Gastroesophageal sphincter (tissue), 4 donors: ENCODE results near the gene UCN3. TPM values are rescaled to one million over a fixed set of nuclear protein-coding genes. Genes with fewer than 3 reads are reported as not detected.

ENCODE experiments used
- ATAC-seq: fragments of 150-250 bp; one replicate; pipeline ENCODE4 v1.9.1; 2016; ENCODE audit warnings: mild to moderate bottlenecking, moderate library complexity
- H3K27ac ChIP-seq, 4 donors: fragments of 200-600 bp; sonication (generic) in 3 of 4; 1 replicate in 3 of 4; 2 replicates in 1 of 4; pipeline ENCODE4 v1.5.1; 2016 to 2019
- H3K27me3 ChIP-seq: fragments of 200-600 bp; sonication (generic); one replicate; pipeline ENCODE4 v1.5.1; 2019
- H3K36me3 ChIP-seq, 2 donors: fragments of 200-600 bp; sonication (generic); one replicate each; pipeline ENCODE4 v1.5.1; 2019; ENCODE audit warnings: control low read depth in 1 of 2
- H3K4me1 ChIP-seq, 3 donors: fragments of 200-600 bp; sonication (generic); 1 replicate in 2 of 3; 2 replicates in 1 of 3; pipeline ENCODE4 v1.5.1; 2016 to 2019; ENCODE audit warnings: control low read depth in 2 of 3
- H3K4me3 ChIP-seq, 2 donors: fragments of 200-600 bp; sonication (generic); one replicate each; pipeline ENCODE4 v1.5.1; 2019; ENCODE audit warnings: mild to moderate bottlenecking in 1 of 2, moderate library complexity in 1 of 2
- H3K9me3 ChIP-seq, 3 donors: fragments of 200-600 bp; sonication (generic); one replicate each; pipeline ENCODE4 v1.5.1; 2017 to 2019; ENCODE audit warnings: control low read depth in 2 of 3
- EP300 ChIP-seq: sonication (generic); formaldehyde crosslinking; IDR thresholded peaks from one replicate; pipeline ENCODE4 v1.6.1; 2017; ENCODE audit warnings: antibody characterized with exemption, mild to moderate bottlenecking
- POLR2A ChIP-seq, 2 donors: fragments of 450-650 bp; IDR thresholded peaks; one replicate each; pipeline ENCODE4 v1.6.1; 2017; ENCODE audit warnings: antibody characterized with exemption in 2 of 2, mild to moderate bottlenecking in 2 of 2, moderate library complexity in 1 of 2
- POLR2AphosphoS5 ChIP-seq: sonication (generic); formaldehyde crosslinking; IDR thresholded peaks from one replicate; pipeline ENCODE4 v1.6.1; 2017; ENCODE audit warnings: antibody characterized with exemption
- WGBS, 2 donors: methylation state at CpG; one replicate each; pipeline ENCODE4 v1.1.5; 2018; ENCODE audit warnings: low coverage in 1 of 2; 5-methylcytosine and 5-hydroxymethylcytosine counted together
- total RNA-seq, 4 donors: library from RNA; depleted of rRNA; stranded (reverse); fragments of >200 nt; gene quantifications; one replicate each; pipeline ENCODE4 v1.1.0, GENCODE V29; 2016
- TF ChIP-seq, protein P1 (sequence below), 4 experiments: fragments of 200-600 bp in 2 of 4; fragments of 450-650 bp in 2 of 4; sonication (generic) in 1 of 4; IDR thresholded peaks; one replicate each; pipeline ENCODE4 v1.5.1; 2017 to 2019; ENCODE audit warnings: antibody characterized with exemption in 4 of 4, mild to moderate bottlenecking in 2 of 4, moderate library complexity in 2 of 4

The UCN3 gene
- total RNA-seq, 4 donors from 2014 or later: not detected

DNA sequence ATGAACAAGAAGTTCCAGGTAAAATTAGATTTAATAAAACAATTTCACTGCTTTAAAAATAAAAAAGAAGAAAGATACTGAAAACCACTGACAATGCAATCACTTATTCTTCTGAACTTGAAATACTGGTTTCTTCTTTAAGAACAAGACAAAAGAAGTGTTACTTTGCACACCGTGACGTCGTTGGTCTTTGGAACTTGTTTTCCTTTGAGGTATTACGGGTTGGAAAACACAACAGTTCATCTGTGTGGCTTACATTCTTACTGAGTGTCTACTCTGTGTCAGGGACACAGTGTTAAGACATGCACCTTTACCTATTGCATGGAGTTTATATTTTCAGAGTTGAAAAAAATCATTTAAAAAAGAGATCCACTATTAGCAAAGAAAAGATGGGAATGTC lies 41.3 kb upstream of the UCN3 start:
- Histone ChIP-seq H3K27me3 (no peaks in the 10 kb centered on the region), H3K27ac (no peak overlapping the region), H3K4me1 (no peaks in the 10 kb centered on the region), H3K36me3 (no peaks in the 10 kb centered on the region), H3K9me3 (no peaks in the 10 kb centered on the region), H3K4me3 (no peak overlapping the region)
- WGBS, 2 donors: 83 to 84% methylated on average over 4 of the region's 4 CpGs
- TF ChIP-seq POLR2A (IDR thresholded peaks at IDR 0.05) (no peak), POLR2AphosphoS5 (no peak), EP300 (no peak)
- TF ChIP-seq, protein P1, sequence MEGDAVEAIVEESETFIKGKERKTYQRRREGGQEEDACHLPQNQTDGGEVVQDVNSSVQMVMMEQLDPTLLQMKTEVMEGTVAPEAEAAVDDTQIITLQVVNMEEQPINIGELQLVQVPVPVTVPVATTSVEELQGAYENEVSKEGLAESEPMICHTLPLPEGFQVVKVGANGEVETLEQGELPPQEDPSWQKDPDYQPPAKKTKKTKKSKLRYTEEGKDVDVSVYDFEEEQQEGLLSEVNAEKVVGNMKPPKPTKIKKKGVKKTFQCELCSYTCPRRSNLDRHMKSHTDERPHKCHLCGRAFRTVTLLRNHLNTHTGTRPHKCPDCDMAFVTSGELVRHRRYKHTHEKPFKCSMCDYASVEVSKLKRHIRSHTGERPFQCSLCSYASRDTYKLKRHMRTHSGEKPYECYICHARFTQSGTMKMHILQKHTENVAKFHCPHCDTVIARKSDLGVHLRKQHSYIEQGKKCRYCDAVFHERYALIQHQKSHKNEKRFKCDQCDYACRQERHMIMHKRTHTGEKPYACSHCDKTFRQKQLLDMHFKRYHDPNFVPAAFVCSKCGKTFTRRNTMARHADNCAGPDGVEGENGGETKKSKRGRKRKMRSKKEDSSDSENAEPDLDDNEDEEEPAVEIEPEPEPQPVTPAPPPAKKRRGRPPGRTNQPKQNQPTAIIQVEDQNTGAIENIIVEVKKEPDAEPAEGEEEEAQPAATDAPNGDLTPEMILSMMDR (IDR thresholded peaks at IDR 0.05): no peak
- no peak for ATAC-seq

DNA sequence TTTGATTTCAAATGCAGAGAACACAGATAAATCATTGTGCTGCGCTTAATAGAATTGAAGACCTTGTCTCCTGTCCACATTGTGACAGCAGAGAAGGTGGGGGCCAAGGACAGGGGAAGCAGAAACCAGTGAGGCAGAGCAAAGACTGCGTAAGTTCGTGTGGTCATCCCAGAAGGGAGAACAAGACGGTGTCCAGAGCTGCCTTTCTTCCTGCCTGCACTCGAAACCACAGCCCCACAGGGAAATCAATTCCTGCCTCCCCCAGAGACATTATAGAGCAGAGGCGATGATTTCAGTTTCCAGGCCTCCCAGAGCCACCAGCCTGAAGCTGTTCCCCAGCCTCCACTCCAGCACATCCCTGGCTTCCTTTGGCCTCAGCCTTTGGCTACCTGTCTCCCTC lies 39.7 kb upstream of the UCN3 start:
- H3K27ac ChIP-seq: no peak overlapping the region
- 71 to 83% methylated on average over 1 to 6 of the region's 6 CpGs for WGBS, 2 donors
- no peak for TF ChIP-seq POLR2AphosphoS5
- no peak for TF ChIP-seq EP300
- TF ChIP-seq, protein P1 (IDR thresholded peaks at IDR 0.05): no peak
- no peak for TF ChIP-seq POLR2A (IDR thresholded peaks at IDR 0.05)
- no peak overlapping the region for H3K4me3 ChIP-seq
- H3K4me1 ChIP-seq: no peaks in the 10 kb centered on the region
- H3K9me3 ChIP-seq: no peaks in the 10 kb centered on the region
- no peaks in the 10 kb centered on the region for H3K27me3 ChIP-seq
- no peaks in the 10 kb centered on the region for H3K36me3 ChIP-seq
- ATAC-seq: no peak

DNA sequence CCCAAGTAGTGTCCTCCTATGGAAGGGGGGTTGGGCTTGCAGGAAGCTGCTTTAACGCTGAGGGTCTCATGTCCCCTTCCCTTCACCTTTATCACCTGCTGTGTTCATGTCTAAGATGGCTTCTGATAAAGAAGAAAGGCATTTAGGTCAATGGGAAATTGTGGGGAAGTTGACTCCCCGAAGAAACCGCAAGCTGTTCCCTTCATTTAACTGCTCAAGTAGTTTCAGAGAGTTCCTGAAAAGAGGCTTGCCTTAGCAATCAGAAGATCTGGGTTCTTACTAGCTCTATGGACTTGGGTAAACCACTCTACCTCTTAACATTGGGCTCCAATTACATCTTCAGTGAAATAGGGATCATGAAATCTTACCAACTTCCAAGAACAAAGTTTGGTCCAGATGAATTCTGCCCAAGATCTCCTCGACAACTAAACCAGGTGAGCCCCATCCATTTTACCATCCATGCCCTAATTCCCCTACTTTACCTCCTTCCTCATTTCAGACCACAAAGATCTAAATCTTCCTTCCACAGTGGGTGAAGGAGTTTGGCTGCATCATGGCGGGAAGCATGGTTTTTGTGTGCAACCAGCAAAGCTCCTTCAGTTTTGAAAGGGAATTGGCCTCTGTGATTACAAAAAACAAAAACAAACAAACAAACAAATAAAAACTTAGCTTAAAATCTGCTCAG lies 30.4 kb upstream of the UCN3 start:
- Histone ChIP-seq H3K9me3 (no peaks in the 10 kb centered on the region), H3K4me3 (no peak overlapping the region), H3K27me3 (peaks cover 11% of the 10 kb centered on the region), H3K36me3 (no peaks in the 10 kb centered on the region), H3K4me1 (no peaks in the 10 kb centered on the region), H3K27ac (no peak overlapping the region)
- no peak for TF ChIP-seq EP300
- TF ChIP-seq, protein P1 (IDR thresholded peaks at IDR 0.05): no peak
- TF ChIP-seq POLR2A (IDR thresholded peaks at IDR 0.05): no peak
- no peak for TF ChIP-seq POLR2AphosphoS5
- 73 to 75% methylated on average over 3 to 4 of the region's 5 CpGs for WGBS, 2 donors
- ATAC-seq: no peak

DNA sequence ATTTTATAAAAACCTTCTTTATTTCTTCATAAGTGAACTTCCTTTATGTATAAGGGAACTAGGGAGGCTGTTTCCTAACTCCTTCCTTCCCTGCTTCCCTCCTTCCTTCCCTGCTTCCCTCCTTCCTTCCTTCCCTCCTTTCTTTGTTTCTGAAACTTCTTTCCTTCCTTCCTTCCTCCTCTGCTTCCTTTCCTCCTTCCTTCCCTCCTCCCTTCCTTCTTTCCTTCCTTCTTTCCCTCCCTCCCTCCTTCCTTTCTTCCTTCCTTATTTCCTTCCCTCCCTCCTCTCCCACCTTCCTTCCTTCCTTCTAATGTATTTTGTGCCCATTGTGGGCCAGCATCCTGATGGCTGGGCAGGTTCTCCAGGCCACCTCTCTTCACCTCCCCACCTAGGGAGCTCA lies 26.8 kb upstream of the UCN3 start:
- ATAC-seq: no peak
- Histone ChIP-seq H3K27me3 (peaks cover 11% of the 10 kb centered on the region), H3K36me3 (no peaks in the 10 kb centered on the region), H3K4me3 (no peak overlapping the region), H3K4me1 (no peaks in the 10 kb centered on the region), H3K27ac (no peak overlapping the region), H3K9me3 (no peaks in the 10 kb centered on the region)
- TF ChIP-seq POLR2A (IDR thresholded peaks at IDR 0.05) (no peak), POLR2AphosphoS5 (no peak), EP300 (no peak)
- TF ChIP-seq, protein P1 (IDR thresholded peaks at IDR 0.05): no peak

DNA sequence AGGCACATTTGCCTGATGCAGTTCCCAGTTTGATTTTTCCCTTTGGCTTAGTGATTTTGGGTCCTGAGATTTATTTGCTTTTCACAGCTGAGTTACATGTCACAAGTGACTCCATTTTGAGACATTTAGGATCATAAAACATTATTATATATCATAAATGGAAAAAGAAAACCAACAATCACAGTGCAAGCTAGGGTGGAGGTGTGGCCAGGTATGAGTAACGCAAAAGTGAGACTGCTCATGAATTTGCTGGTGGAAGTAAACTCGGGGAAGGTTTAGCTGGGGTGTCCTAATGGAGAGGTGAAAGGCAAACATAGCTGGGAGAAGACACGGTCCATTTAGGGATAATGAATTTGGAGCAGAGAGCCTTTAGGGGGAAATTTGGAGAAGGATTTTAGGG lies 21.7 kb upstream of the UCN3 start:
- Histone ChIP-seq H3K36me3 (no peaks in the 10 kb centered on the region), H3K27ac (no peak overlapping the region), H3K4me3 (no peak overlapping the region), H3K27me3 (no peaks in the 10 kb centered on the region), H3K4me1 (no peaks in the 10 kb centered on the region), H3K9me3 (no peaks in the 10 kb centered on the region)
- no peak for ATAC-seq
- TF ChIP-seq POLR2A (IDR thresholded peaks at IDR 0.05) (no peak), POLR2AphosphoS5 (no peak), EP300 (no peak)
- TF ChIP-seq, protein P1 (IDR thresholded peaks at IDR 0.05): no peak
- 82 to 97% methylated on average over 3 of the region's 3 CpGs for WGBS, 2 donors
